C4-2B (cell line): ENCODE data around the gene ADCYAP1R1.

Source experiments
- H3K27ac ChIP-seq: fragments of 450-650 bp; 2 replicates; pipeline ENCODE4 v1.5.1; 2017
- CTCF ChIP-seq: fragments of 450-650 bp; conservative IDR thresholded peaks from 2 replicates; pipeline ENCODE4 v1.5.1; 2017; ENCODE audit warnings: mild to moderate bottlenecking
- ZFX ChIP-seq: fragments of 450-650 bp; IDR thresholded peaks from 2 replicates; pipeline ENCODE4 v1.6.1; 2017

The ADCYAP1R1 gene

GRCh38 chr7:31096877-31097258 lies 44.8 kb downstream of the ADCYAP1R1 start:
- H3K27ac ChIP-seq = no peak overlapping the region
- TF ChIP-seq ZFX = no peak
- no peak for TF ChIP-seq CTCF

GRCh38 chr7:31098642-31099360 lies 46.7 kb downstream of the ADCYAP1R1 start:
- TF ChIP-seq CTCF (no peak), ZFX (no peak)
- H3K27ac ChIP-seq = no peak overlapping the region

GRCh38 chr7:31099451-31100444 lies 47.6 kb downstream of the ADCYAP1R1 start:
- H3K27ac ChIP-seq = no peak overlapping the region
- TF ChIP-seq CTCF (no peak), ZFX (no peak)

- TF ChIP-seq CTCF (no peak), ZFX (no peak)
- no peak overlapping the region for H3K27ac ChIP-seq
These were observed 48.3 kb downstream of the ADCYAP1R1 start for GRCh38 chr7:31100445-31100844.

- TF ChIP-seq CTCF = no peak
- TF ChIP-seq ZFX = no peak
- H3K27ac ChIP-seq = no peak overlapping the region
These were observed 48.8 kb downstream of the ADCYAP1R1 start for GRCh38 chr7:31100871-31101270.

GRCh38 chr7:31101544-31101943 lies 49.4 kb downstream of the ADCYAP1R1 start:
- no peak for TF ChIP-seq CTCF
- no peak for TF ChIP-seq ZFX
- no peak overlapping the region for H3K27ac ChIP-seq
